Cerebellar cortex (tissue), 1 donor: ENCODE results near the gene NAB2.
"Not testable (repeated sequence)": the region's sequence is repeated elsewhere in the genome, so short reads cannot be mapped to it uniquely, and the experiment has no call there.

Experiments
- DNase-seq: peaks from one replicate; pipeline ENCODE4 v3.0.0-alpha.2; 2015; ENCODE audit warnings: low spot score

NAB2 gene

DNA sequence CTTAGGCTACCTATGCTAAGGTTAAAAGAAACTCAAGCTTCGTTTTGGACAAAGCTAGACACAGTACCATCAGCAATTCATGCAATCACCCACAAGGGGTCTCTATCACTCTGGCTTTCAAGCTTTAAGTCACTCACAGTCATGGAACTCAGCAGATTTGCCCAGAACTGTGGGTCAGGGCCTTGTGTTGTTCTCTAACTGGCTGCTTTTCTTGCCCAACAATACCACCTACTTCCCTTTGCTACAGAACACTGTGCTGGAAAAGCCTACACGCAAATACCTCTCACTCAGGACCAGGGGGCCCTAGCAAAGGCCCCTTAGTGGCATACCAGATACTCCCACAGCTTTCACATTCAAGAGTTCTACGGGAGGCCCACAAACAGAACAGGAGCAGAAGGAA, 19.4 kb upstream of the NAB2 start:
- peak; percentile 90 for DNase-seq

DNA sequence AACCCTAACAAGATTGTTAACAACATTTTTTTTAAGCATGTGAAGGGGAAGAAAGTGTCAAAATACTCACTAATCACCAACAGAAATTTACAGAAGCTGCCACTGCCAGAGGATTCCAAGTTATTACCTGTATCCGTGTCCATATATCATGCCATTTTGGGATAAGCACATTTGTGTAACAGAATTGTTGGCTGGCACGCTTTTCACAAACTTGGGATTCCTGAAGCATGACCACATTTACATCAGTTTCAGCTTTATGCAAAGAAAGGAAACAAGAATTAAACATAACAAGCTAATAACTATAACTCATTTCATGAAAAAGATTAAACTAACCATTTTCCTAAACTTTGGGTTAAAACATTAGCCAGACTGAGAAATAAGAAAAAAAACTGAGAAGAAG, 16.3 kb upstream of the NAB2 start:
- no peak for DNase-seq

- not testable (repeated sequence) for DNase-seq
Observed at GRCh38 chr12:57073566-57074450, 15.1 kb upstream of the NAB2 start.

- DNase-seq = peak; percentile 100
Observed at GRCh38 chr12:57078519-57079404, 10.2 kb upstream of the NAB2 start, which contains the start of gene NEMP1. Gene NEMP1 (minus strand): TSS chr12:57078791. CDS start chr12:57078745, 46 bp downstream.

DNA sequence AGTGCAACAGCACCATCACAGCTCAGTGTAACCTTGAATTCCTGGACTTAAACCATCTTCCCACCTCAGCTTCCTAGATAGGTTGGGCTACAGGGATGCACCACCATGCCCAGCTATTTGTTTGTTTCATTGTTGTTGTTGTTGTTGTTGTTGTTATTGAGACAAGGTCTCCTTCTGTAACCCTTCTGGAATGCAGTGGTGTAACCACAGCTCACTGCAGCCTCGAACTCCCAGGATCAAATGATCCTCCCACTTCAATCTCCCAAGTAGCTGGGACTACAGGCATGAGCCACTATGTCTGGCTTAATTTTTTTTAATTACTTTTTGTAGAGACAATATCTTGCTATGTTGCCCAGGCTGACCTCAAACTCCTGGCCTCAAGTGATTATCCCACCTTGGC, 9.1 kb upstream of the NAB2 start:
- DNase-seq = no peak

GRCh38 chr12:57080855-57081254, 8.1 kb upstream of the NAB2 start:
- no peak for DNase-seq

DNA sequence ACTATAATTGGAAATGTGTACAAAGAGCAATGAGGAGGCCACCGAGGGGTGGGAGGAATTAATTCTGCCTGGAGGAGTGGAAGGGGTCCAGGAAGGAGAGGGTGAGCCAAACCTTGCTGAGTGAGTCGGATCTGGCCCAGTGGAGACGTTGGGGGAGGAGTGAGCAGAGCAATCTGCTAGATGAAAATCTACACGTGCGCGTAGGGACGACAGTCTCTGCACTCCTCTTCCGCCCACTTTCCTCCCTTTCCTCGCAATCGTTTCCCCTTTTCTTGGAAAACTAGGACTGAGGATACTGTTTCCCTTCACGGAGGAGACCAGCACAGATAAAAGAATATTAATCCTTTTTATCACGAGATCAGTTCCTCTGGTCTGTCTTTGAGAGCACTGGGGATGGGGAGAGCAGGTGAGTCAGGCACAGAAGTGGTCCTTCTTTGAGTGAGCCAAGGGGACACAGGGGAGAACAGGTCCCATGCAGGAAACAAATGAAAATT, 2.9 kb upstream of the NAB2 start:
- DNase-seq = peak; percentile 69

GRCh38 chr12:57086493-57087009, 2.4 kb upstream of the NAB2 start:
- DNase-seq = peak; percentile 86

- peak; percentile 70 for DNase-seq
Observed at GRCh38 chr12:57087010-57087690, 1.8 kb upstream of the NAB2 start.

GRCh38 chr12:57087691-57088353, 1.1 kb upstream of the NAB2 start:
- peak; percentile 91 for DNase-seq

DNA sequence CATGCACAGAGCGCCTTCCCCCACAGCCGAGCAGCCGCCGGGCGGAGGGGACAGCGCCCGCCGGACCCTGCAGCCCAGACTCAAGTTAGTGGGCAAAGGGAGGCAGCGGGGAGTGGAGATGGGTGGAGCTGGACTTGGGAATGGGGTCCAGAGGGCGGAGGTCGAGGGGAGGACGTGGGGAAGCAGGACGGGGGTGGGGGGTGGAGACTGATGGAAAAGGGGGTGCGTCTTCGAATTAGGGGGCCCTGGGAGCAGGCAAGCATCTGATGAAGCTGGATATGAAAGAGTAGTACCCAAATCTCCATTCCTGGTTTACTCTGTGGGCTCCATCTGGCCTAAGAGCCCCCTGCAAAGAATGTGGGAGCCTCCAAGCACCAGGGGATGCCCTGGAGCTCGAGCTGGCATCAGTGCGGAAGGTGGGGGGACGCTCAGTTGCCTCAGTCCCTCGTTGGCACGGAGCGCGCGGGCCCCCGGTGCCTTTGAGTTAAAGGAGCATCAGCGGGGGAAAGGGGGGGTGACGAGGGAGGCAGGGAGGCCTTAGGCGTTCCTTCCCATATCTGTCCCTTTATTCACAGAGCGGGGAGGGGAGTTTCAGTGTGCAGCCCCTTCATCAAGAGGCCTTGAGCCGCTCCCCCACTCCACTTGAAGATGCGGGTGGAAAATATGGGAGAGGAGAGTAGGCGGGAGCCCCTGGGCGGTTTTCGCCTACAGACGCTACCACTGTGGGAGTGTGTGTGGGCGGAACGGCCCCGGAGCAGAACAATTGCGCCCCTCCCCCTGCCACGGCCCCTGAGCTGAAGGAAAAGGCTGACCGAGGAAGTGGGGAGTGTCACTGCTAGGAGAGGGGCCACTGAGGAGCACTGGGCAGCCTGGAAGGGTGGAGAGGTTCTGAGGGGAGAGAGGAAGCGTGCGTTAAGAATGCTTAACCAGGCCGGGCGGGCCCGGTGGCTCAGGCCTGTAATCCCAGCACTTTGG, 644 bp downstream of the NAB2 start:
- peak; percentile 54 for DNase-seq

- DNase-seq = no peak
Observed at GRCh38 chr12:57090490-57090889, 1.6 kb downstream of the NAB2 start.

DNA sequence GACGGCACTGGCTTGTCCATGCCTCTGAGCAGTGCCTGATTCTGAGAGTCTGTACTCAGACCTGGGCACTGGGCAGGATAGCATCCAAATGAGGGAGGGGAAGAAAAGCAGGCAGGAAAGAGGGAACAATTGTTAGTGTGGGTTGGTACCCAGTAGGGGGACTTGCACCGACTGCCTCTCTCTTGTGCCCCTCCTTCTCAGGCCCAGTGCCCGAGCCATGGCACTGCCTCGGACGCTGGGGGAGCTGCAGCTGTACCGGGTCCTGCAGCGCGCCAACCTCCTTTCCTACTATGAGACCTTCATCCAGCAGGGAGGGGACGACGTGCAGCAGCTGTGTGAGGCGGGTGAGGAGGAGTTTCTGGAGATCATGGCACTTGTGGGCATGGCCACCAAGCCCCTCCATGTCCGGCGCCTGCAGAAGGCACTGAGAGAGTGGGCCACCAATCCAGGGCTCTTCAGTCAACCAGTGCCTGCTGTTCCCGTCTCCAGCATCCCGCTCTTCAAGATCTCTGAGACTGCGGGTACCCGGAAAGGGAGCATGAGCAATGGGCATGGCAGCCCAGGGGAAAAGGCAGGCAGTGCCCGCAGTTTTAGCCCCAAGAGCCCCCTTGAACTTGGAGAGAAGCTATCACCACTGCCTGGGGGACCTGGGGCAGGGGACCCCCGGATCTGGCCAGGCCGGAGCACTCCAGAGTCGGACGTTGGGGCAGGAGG, 2.2 kb downstream of the NAB2 start:
- DNase-seq = peak; percentile 40

- peak; percentile 51 for DNase-seq
Observed at GRCh38 chr12:57091638-57092528, 3.0 kb downstream of the NAB2 start.

- no peak for DNase-seq
Observed at GRCh38 chr12:57092529-57092862, 3.6 kb downstream of the NAB2 start.

- no peak for DNase-seq
Observed at GRCh38 chr12:57092876-57093414, 4.0 kb downstream of the NAB2 start.

GRCh38 chr12:57093415-57094207, 4.7 kb downstream of the NAB2 start:
- DNase-seq = peak; percentile 72
